Kidney epithelial cell (primary cell): ENCODE measurements around the gene SNHG17. TPM values are rescaled to one million over a fixed set of nuclear protein-coding genes. Genes with fewer than 3 reads are reported as not detected.
"Not testable (repeated sequence)": the region's sequence is repeated elsewhere in the genome, so short reads cannot be mapped to it uniquely, and the experiment has no call there.

Source experiments
- DNase-seq: peaks from one replicate; pipeline ENCODE4 v3.0.0-alpha.2; 2010; ENCODE audit warnings: low read depth
- H3K27me3 ChIP-seq: 2 replicates; pipeline ENCODE4 v1.6.0; 2011; ENCODE audit warnings: low read length; ENCODE audit not compliant: control insufficient read depth, insufficient read depth
- H3K36me3 ChIP-seq: 2 replicates; pipeline ENCODE4 v1.5.1; 2011; ENCODE audit warnings: low read length; ENCODE audit not compliant: control insufficient read depth, insufficient read depth
- H3K4me3 ChIP-seq: 2 replicates; pipeline ENCODE4 v1.5.1; 2011; ENCODE audit warnings: low read depth, mild to moderate bottlenecking, control low read depth, low read length
- total RNA-seq: library from RNA; depleted of rRNA; stranded (reverse); fragments of >200 nt; gene quantifications from 2 replicates; pipeline ENCODE4 v1.2.3, GENCODE V29; 2015
- TF ChIP-seq, protein P1 (sequence below): IDR thresholded peaks from 2 replicates; pipeline ENCODE4 v1.5.1; 2011; ENCODE audit warnings: mild to moderate bottlenecking, moderate library complexity, low read length, control low read depth, inconsistent platforms; ENCODE audit not compliant: insufficient read depth, poor library complexity, severe bottlenecking

The SNHG17 gene
- total RNA-seq, 1 donor from 2014 or later = 34.2 TPM

DNA sequence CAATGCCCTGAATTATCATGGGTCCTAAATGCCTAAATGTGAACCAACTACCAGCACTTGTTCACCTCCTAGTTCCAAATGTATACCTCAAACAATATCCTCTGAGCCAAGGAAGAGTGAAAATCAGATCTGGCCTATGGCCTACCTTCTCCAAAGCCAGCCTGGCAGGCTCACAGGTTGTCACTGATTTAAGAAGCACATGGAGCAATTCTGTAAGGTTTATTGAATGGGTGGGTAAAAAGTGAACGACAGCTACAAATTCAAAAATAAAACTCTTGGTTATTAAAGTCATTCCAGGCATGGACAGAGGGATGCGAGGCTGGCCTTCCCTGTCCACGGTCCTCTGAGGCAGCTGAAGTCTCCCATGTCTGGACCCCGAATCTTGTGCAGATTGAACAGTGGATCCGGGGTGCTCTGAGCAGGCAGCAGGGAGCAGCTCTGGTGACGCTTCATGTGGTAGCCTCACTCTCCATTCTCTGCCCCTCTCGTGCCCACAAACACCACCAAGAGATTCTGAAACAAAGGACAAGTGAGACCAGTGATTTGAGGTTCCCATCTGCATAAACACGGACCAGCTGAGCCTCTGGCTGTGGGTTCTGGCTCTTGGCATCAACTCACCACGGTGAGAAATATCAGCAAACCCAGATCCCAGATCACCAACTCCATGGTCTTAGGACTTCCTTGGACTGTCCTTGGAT, 14.6 kb downstream of the SNHG17 start:
- DNase-seq = no peak
- Histone ChIP-seq H3K27me3 (no peaks in the 10 kb centered on the region), H3K4me3 (no peak overlapping the region), H3K36me3 (peaks cover 7% of the 10 kb centered on the region)
- TF ChIP-seq, protein P1, sequence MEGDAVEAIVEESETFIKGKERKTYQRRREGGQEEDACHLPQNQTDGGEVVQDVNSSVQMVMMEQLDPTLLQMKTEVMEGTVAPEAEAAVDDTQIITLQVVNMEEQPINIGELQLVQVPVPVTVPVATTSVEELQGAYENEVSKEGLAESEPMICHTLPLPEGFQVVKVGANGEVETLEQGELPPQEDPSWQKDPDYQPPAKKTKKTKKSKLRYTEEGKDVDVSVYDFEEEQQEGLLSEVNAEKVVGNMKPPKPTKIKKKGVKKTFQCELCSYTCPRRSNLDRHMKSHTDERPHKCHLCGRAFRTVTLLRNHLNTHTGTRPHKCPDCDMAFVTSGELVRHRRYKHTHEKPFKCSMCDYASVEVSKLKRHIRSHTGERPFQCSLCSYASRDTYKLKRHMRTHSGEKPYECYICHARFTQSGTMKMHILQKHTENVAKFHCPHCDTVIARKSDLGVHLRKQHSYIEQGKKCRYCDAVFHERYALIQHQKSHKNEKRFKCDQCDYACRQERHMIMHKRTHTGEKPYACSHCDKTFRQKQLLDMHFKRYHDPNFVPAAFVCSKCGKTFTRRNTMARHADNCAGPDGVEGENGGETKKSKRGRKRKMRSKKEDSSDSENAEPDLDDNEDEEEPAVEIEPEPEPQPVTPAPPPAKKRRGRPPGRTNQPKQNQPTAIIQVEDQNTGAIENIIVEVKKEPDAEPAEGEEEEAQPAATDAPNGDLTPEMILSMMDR = no peak

DNA sequence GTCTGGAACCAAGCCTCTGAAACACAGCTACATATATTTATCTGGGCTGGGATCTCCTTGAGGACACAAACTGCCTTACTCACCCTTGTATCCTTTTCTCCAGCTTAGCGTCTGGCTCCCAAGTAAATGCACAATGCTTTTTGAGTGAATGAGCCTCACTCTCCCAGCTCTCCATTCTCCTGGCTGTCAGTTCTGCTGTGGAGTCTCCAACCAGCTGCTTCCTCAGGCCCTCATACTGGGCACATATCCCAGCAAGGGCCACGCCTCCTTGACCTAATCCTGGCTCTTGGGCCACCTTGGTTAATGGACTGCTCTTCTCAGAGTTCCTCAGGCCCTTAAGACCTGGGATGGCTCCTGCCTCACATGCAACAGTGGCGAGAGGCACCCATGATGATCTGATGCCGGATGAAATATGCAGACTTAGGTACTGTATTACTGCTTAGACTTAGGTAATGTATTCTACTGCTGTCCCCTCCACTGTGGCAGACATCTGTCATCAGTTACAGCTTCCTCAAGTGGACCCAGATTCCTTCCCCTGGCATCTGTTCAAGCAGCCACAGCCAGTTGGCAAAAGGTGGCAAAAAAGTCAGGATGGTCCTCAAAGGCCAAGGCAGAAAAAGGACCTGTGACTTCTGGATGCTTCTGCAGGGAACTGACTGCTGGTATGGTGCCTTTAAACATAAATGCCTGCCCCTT, 16.5 kb downstream of the SNHG17 start:
- DNase-seq = no peak
- Histone ChIP-seq H3K36me3 (peaks cover 7% of the 10 kb centered on the region), H3K4me3 (no peak overlapping the region), H3K27me3 (no peaks in the 10 kb centered on the region)
- TF ChIP-seq, protein P1 = no peak

DNA sequence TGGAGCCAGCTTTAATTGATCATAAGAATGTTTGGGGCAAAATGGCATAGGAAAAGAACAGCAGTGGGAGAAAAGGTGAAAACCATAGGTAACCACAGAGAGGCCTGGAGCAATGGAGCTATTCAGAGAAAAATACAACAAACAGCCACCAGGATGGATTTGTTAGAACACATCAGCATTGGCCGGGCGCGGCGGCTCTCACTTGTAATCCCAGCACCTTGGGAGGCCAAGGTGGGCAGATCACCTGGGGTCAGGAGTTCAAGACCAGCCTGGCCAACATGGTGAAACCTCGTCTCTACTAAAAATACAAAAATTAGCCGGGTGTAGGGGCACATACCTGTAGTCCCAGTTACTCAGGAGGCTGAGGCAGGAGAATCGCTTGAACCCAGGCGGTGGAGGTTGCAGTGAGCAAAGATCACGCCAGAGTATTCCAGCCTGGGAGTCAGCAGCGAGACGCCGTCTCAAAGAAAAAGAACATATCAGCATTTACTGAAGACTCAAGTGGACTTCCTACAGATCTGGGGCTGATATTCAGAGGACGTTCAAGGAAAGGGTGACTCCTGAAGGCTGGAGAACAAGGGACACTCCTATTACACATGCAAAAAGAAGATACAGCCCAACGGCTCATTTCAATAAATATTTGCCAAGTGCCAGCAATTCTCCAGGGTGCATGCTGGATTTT, 20.2 kb downstream of the SNHG17 start:
- TF ChIP-seq, protein P1 = no peak
- H3K4me3 ChIP-seq = no peak overlapping the region
- peaks cover 2% of the 10 kb centered on the region for H3K36me3 ChIP-seq
- H3K27me3 ChIP-seq = no peaks in the 10 kb centered on the region
- no peak for DNase-seq

DNA sequence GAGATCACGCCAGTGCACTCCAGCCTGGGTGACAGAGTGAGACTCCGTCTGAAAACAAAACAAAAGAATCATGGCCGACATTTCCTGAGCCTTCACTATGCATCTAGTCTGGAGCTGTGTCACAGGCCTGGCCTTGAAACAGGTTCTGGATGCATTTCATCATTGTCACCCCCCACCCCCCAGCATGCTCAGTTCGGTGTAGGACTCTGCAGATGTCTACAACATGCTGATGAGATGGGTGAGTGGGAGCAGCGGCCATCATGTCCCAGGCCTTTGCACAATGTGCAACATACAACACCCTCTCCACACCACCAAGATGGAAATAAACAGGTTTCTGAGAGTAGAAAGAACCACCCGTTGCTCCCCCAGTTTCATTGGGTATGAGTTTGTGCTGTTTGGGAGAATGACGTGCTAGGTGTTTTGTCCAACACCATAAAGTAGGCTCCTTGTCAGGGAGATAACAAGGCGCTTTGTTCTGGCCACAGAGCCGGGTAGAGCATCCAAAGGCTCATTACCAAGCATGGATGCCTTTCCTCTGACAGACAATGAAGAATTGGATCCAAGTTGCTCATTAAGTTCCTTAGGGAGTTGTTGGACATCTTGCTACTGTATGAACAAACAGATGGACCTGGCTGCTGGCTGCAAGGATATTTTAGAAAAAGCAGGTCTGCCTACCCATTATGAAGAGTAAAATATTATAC, 22.1 kb downstream of the SNHG17 start:
- Histone ChIP-seq H3K4me3 (no peak overlapping the region), H3K27me3 (no peaks in the 10 kb centered on the region), H3K36me3 (no peaks in the 10 kb centered on the region)
- DNase-seq = no peak
- TF ChIP-seq, protein P1 = no peak

DNA sequence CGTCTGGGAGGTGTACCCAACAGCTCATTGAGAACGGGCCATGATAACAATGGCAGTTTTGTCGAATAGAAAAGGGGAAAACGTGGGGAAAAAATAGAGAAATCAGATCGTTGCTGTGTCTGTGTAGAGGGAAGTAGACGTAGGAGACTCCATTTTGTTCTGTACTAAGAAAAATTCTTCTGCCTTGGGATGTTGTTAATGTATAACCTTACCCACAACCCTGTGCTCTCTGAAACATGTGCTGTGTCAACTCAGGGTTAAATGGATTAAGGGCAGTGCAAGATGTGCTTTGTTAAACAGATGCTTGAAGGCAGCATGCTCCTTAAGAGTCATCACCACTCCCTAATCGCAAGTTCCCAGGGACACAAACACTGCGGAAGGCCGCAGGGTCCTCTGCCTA, 27.3 kb downstream of the SNHG17 start:
- not testable (repeated sequence) for DNase-seq, H3K27me3 ChIP-seq, H3K4me3 ChIP-seq, H3K36me3 ChIP-seq

DNA sequence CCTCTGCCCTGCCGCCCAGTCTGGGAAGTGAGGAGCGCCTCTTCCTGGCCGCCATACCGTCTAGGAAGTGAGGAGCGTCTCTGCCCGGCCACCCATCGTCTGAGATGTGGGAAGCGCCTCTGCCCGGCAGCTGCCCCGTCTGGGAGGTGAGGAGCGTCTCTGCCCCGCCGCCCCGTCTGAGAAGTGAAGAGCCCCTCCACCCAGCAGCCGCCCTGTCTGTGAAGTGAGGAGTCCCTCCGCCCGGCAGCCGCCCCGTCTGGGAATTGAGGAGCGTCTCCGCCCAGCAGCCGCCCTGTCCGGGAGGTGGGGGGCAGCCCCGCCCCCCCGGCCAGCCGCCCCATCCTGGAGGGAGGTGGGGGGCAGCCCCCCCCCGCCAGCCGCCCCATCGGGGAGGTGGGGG, 27.8 kb downstream of the SNHG17 start:
- no peak overlapping the region for H3K4me3 ChIP-seq
- DNase-seq = no peak
- H3K36me3 ChIP-seq = no peaks in the 10 kb centered on the region
- TF ChIP-seq, protein P1 = no peak
- H3K27me3 ChIP-seq = no peaks in the 10 kb centered on the region
